GM21825 (cell line): ENCODE results near the gene CLIP2.
"Not testable (repeated sequence)": the region's sequence is repeated elsewhere in the genome, so short reads cannot be mapped to it uniquely, and the experiment has no call there.

Experiments
- ATAC-seq: cut with Tn5 transposase; IDR thresholded peaks from one replicate; pipeline ENCODE4 v1.9.1; 2021; ENCODE audit warnings: mild to moderate bottlenecking, moderate library complexity; ENCODE audit not compliant: unreplicated experiment

The CLIP2 gene

GRCh38 chr7:74325210-74325565 is 36.0 kb downstream of the CLIP2 start:
- no peak for ATAC-seq

GRCh38 chr7:74329225-74329624 is 40.0 kb downstream of the CLIP2 start:
- no peak for ATAC-seq

- no peak for ATAC-seq
These were observed 43.4 kb downstream of the CLIP2 start for GRCh38 chr7:74332373-74333176.

GRCh38 chr7:74334030-74334429 is 44.8 kb downstream of the CLIP2 start:
- no peak for ATAC-seq

GRCh38 chr7:74337926-74338325 is 48.7 kb downstream of the CLIP2 start:
- no peak for ATAC-seq

- no peak for ATAC-seq
These were observed 49.3 kb downstream of the CLIP2 start for GRCh38 chr7:74338366-74339108.

GRCh38 chr7:74339648-74340047 is 50.4 kb downstream of the CLIP2 start:
- not testable (repeated sequence) for ATAC-seq

GRCh38 chr7:74343281-74344131 is 54.3 kb downstream of the CLIP2 start:
- no peak for ATAC-seq

GRCh38 chr7:74344132-74344496 is 54.9 kb downstream of the CLIP2 start:
- ATAC-seq = no peak

GRCh38 chr7:74344786-74345185 is 55.6 kb downstream of the CLIP2 start:
- no peak for ATAC-seq

GRCh38 chr7:74345970-74346369 is 56.8 kb downstream of the CLIP2 start:
- no peak for ATAC-seq

- no peak for ATAC-seq
These were observed 60.4 kb downstream of the CLIP2 start for GRCh38 chr7:74349621-74350020.

GRCh38 chr7:74350751-74351150 is 61.5 kb downstream of the CLIP2 start:
- ATAC-seq = no peak

GRCh38 chr7:74351836-74352235 is 62.6 kb downstream of the CLIP2 start:
- no peak for ATAC-seq

- ATAC-seq = not testable (repeated sequence)
These were observed 63.4 kb downstream of the CLIP2 start for GRCh38 chr7:74352551-74353138.

GRCh38 chr7:74354009-74354408 is 64.8 kb downstream of the CLIP2 start:
- ATAC-seq = no peak

- no peak for ATAC-seq
These were observed 65.9 kb downstream of the CLIP2 start for GRCh38 chr7:74355091-74355490.

GRCh38 chr7:74356589-74357315 is 67.5 kb downstream of the CLIP2 start:
- no peak for ATAC-seq

- ATAC-seq = no peak
These were observed 70.8 kb downstream of the CLIP2 start for GRCh38 chr7:74360008-74360407.

GRCh38 chr7:74362266-74362665 is 73.1 kb downstream of the CLIP2 start:
- no peak for ATAC-seq
